HCT116 (cell line): ENCODE data around the gene PKD2. TPM values are rescaled to one million over a fixed set of nuclear protein-coding genes. Genes with fewer than 3 reads are reported as not detected.

ENCODE experiments used
- ATAC-seq: fragments of 200-7000 bp; cut with Tn5 transposase; 2 replicates; pipeline ENCODE4 v1.9.1; 2020; ENCODE audit warnings: mild to moderate bottlenecking, moderate library complexity
- BruUV-seq: library from RNA; stranded (reverse); fragments of 400-500 nt; replicated peaks from 2 replicates; lab custom pipeline; 2021; lab: Mats Ljungman, UMichigan
- CTCF ChIA-PET: fragments of 300-600 bp; sonication (Branson Sonifier 250); formaldehyde crosslinking; loops from one replicate; lab custom pipeline; 2021; ENCODE audit warnings: antibody characterized with exemption; lab: Charles Lee
- POLR2A ChIA-PET: fragments of 300-600, 350-600 bp; sonication (Branson Sonifier 250); formaldehyde crosslinking; loops from one replicate; lab custom pipeline; 2021; ENCODE audit warnings: antibody characterized with exemption; lab: Charles Lee
- RAD21 ChIA-PET, 2 experiments: fragments of 300-600 bp; sonication (Branson Sonifier 250); formaldehyde crosslinking; loops; one replicate each; lab custom pipeline; 2023; ENCODE audit warnings: low total read pairs in 2 of 2; ENCODE audit not compliant: uncharacterized antibody in 2 of 2, unreplicated experiment in 2 of 2, low non-redundant PET in 1 of 2; lab: Charles Lee
- DNase-seq: peaks from one replicate; pipeline ENCODE4 v3.0.0-alpha.2; 2010; ENCODE audit warnings: low read depth, low spot score
- H2AFZ ChIP-seq: fragments of 200-600 bp; shearing (Covaris generic), sonication (generic); 2 replicates; pipeline ENCODE4 v1.6.1; 2017; ENCODE audit warnings: low read depth, mixed run types, mixed read lengths, antibody characterized with exemption, low read length; ENCODE audit not compliant: poor library complexity, severe bottlenecking
- H3K27ac ChIP-seq: 2 replicates; pipeline ENCODE4 v1.5.1; 2012; ENCODE audit warnings: low read depth, low read length
- H3K27me3 ChIP-seq: fragments of 200-600 bp; sonication (generic); 2 replicates; pipeline ENCODE4 v1.6.1; 2016; ENCODE audit warnings: mixed run types, low read length, mixed read lengths; ENCODE audit not compliant: insufficient read depth
- H3K36me3 ChIP-seq, 2 experiments: fragments of 200-500 bp in 1 of 2; fragments of 200-600 bp in 1 of 2; sonication (Bioruptor generic) in 1 of 2; sonication (generic) in 1 of 2; 2 replicates each; pipeline versions ENCODE4 v1.5.1 to v1.6.1; 2014 to 2016; ENCODE audit warnings: low read length in 2 of 2, inconsistent platforms in 1 of 2, mixed read lengths in 1 of 2, mixed run types in 1 of 2; ENCODE audit not compliant: insufficient read depth in 2 of 2, control insufficient read depth in 1 of 2
- H3K4me1 ChIP-seq, 2 experiments: fragments of 200-600 bp in 1 of 2; sonication (generic) in 1 of 2; 2 replicates each; pipeline versions ENCODE4 v1.5.1 to v1.6.1; 2012 to 2017; ENCODE audit warnings: low read length in 2 of 2, inconsistent platforms in 1 of 2, mild to moderate bottlenecking in 1 of 2, mixed read lengths in 1 of 2, mixed run types in 1 of 2, moderate library complexity in 1 of 2; ENCODE audit not compliant: insufficient read depth in 2 of 2, control insufficient read depth in 1 of 2
- H3K4me2 ChIP-seq: fragments of 200-600 bp; sonication (generic); 2 replicates; pipeline ENCODE4 v1.6.1; 2017; ENCODE audit warnings: mixed run types, low read length, mixed read lengths
- H3K4me3 ChIP-seq, 2 experiments: fragments of 200-600 bp in 1 of 2; sonication (generic) in 1 of 2; replicated peaks in 1 of 2; 2 replicates each; pipeline ENCODE4 v1.5.1; 2011 to 2016; ENCODE audit warnings: low read length in 2 of 2, control low read depth in 1 of 2, low read depth in 1 of 2, mild to moderate bottlenecking in 1 of 2, mixed read lengths in 1 of 2, mixed run types in 1 of 2
- H3K79me2 ChIP-seq: fragments of 200-600 bp; sonication (generic); 2 replicates; pipeline ENCODE4 v1.6.1; 2017; ENCODE audit warnings: mild to moderate bottlenecking, mixed run types, low read length, moderate library complexity, mixed read lengths; ENCODE audit not compliant: insufficient read depth
- H3K9ac ChIP-seq: fragments of 200-600 bp; sonication (generic); 2 replicates; pipeline ENCODE4 v1.6.1; 2016; ENCODE audit warnings: low read length, mixed read lengths
- H3K9me2 ChIP-seq: fragments of 200-600 bp; sonication (generic), shearing (Covaris generic); 2 replicates; pipeline ENCODE4 v1.6.1; 2017; ENCODE audit warnings: mixed run types, mild to moderate bottlenecking, moderate library complexity; ENCODE audit not compliant: insufficient read depth
- H3K9me3 ChIP-seq, 2 experiments: fragments of 200-500 bp in 1 of 2; fragments of 200-600 bp in 1 of 2; sonication (Bioruptor generic) in 1 of 2; sonication (generic) in 1 of 2; 2 replicates each; pipeline ENCODE4 v1.6.1; 2014 to 2017; ENCODE audit warnings: low read length in 2 of 2, mixed read lengths in 2 of 2, inconsistent platforms in 1 of 2, low read depth in 1 of 2, mild to moderate bottlenecking in 1 of 2, mixed run types in 1 of 2, moderate library complexity in 1 of 2; ENCODE audit not compliant: control insufficient read depth in 1 of 2, insufficient read depth in 1 of 2
- H4K20me1 ChIP-seq: fragments of 200-600 bp; sonication (generic), shearing (Covaris generic); 2 replicates; pipeline ENCODE4 v1.6.1; 2017; ENCODE audit warnings: mixed run types, mild to moderate bottlenecking, moderate library complexity; ENCODE audit not compliant: insufficient read depth
- ATF3 ChIP-seq: IDR thresholded peaks from 2 replicates; pipeline ENCODE4 v1.6.1; 2012
- CBX3 ChIP-seq: IDR thresholded peaks from 2 replicates; pipeline ENCODE4 v1.6.1; 2012; ENCODE audit warnings: low read depth
- CEBPB ChIP-seq: IDR thresholded peaks from 2 replicates; pipeline ENCODE4 v1.6.1; 2012; ENCODE audit warnings: low read depth
- CTCF ChIP-seq, 3 experiments: fragments of 200-600 bp in 1 of 3; sonication (generic) in 1 of 3; IDR thresholded peaks in 2 of 3; conservative IDR thresholded peaks in 1 of 3; 2 replicates each; pipeline ENCODE4 v1.5.1; 2012 to 2017; ENCODE audit warnings: low read depth in 2 of 3, low read length in 2 of 3, antibody characterized with exemption in 1 of 3, borderline replicate concordance in 1 of 3, control low read depth in 1 of 3, mild to moderate bottlenecking in 1 of 3, mixed read lengths in 1 of 3, mixed run types in 1 of 3, moderate library complexity in 1 of 3; ENCODE audit not compliant: insufficient read depth in 1 of 3
- EZH2 ChIP-seq: fragments of 200-600 bp; sonication (generic); IDR thresholded peaks from 2 replicates; pipeline ENCODE4 v1.6.1; 2017; ENCODE audit warnings: antibody characterized with exemption, mixed run types
- FOSL1 ChIP-seq: IDR thresholded peaks from 2 replicates; pipeline ENCODE4 v1.6.1; 2012; ENCODE audit warnings: low read depth
- POLR2A ChIP-seq: IDR thresholded peaks from 2 replicates; pipeline ENCODE4 v1.7.0; 2011; ENCODE audit warnings: borderline replicate concordance; ENCODE audit not compliant: insufficient read depth, insufficient read length; ENCODE audit errors: extremely low read depth
- POLR2AphosphoS5 ChIP-seq: IDR thresholded peaks from 2 replicates; pipeline ENCODE4 v1.6.1; 2011; ENCODE audit warnings: mild to moderate bottlenecking, low read depth, low read length, moderate library complexity
- REST ChIP-seq: IDR thresholded peaks from 2 replicates; pipeline ENCODE4 v1.6.1; 2012; ENCODE audit warnings: low read depth
- YY1 ChIP-seq: IDR thresholded peaks from 2 replicates; pipeline ENCODE4 v1.6.1; 2011; ENCODE audit warnings: low read length, low read depth, moderate library complexity, mild to moderate bottlenecking; ENCODE audit not compliant: insufficient replicate concordance; ENCODE audit errors: extremely low read depth
- ZBTB33 ChIP-seq: IDR thresholded peaks from 2 replicates; pipeline ENCODE4 v1.6.1; 2011; ENCODE audit warnings: mild to moderate bottlenecking, low read length, moderate library complexity; ENCODE audit not compliant: insufficient replicate concordance; ENCODE audit errors: extremely low read depth
- ZFX ChIP-seq: fragments of 450-650 bp; IDR thresholded peaks from 2 replicates; pipeline ENCODE4 v1.6.1; 2017
- ZNF274 ChIP-seq: fragments of 200-500 bp; sonication (Bioruptor generic); IDR thresholded peaks from 2 replicates; pipeline ENCODE4 v1.6.1; 2014; ENCODE audit warnings: mild to moderate bottlenecking, low read depth, low read length, inconsistent platforms
- intact Hi-C: fragments of 100-400 bp; cut with micrococcal nuclease; formaldehyde crosslinking; loops from 2 replicates; pipeline ENCODE4 v1.10.0; 2022
- total RNA-seq: library from RNA; stranded (reverse); gene quantifications from one replicate; pipeline ENCODE4 v1.2.1, GENCODE V29; 2021; ENCODE audit not compliant: unreplicated experiment

Gene PKD2
- total RNA-seq, 1 experiment from 2014 or later: 10.1 TPM

- ChIA-PET CTCF (interaction anchor here (0.6 to 2.1 kb wide), 10 partner anchors 8 to 225 kb away, joined by 3 to 45 read pairs (median 9); partner anchors contain the start of gene SPP1), POLR2A (no interaction called here), RAD21 (interaction anchor here (1.3 to 1.8 kb wide), 3 partner anchors 133 to 137 kb away, joined by 3 to 15 read pairs (median 8); no protein-coding TSS in a partner anchor)
- Histone ChIP-seq H3K36me3 (no peaks in the 10 kb centered on the region), H3K4me1 (peaks cover 0 to 5% of the 10 kb centered on the region in 2 experiments; a peak in 1 of 4 replicates), H3K9ac (no peak overlapping the region), H3K9me2 (no peaks in the 10 kb centered on the region), H4K20me1 (no peaks in the 10 kb centered on the region), H3K27ac (no peak overlapping the region), H2AFZ (no peak overlapping the region), H3K9me3 (no peaks in the 10 kb centered on the region), H3K4me3 (no peak overlapping the region), H3K79me2 (no peaks in the 10 kb centered on the region), H3K4me2 (no peak overlapping the region), H3K27me3 (no peaks in the 10 kb centered on the region)
- intact Hi-C loops: loop anchor here (10.0 kb wide), 1 partner anchor 312 kb away; no protein-coding TSS in a partner anchor
- ATAC-seq: no peak
- TF ChIP-seq CTCF (IDR thresholded peaks at IDR 0.05 in 2 of 3, conservative IDR thresholded peaks at IDR 0.05 in 1 of 3; ENCODE audit: borderline replicate concordance in 1 of 3, insufficient read depth in 1 of 3, low read depth in 2 of 3, low read length in 2 of 3) (no peak), ZNF274 (no peak), CBX3 (no peak), FOSL1 (no peak), ZBTB33 (no peak), CEBPB (no peak), YY1 (no peak), ZFX (no peak), EZH2 (no peak), POLR2A (no peak), POLR2AphosphoS5 (no peak), REST (no peak), ATF3 (no peak)
- no peak for DNase-seq
- BruUV-seq: no TSS peak
Measured at GRCh38 chr4:87986508-87986907, 20.9 kb upstream of the PKD2 start.
